K562 (cell line): ENCODE results near the gene LAPTM5. TPM values are rescaled to one million over a fixed set of nuclear protein-coding genes. Genes with fewer than 3 reads are reported as not detected.
A peak's percentile ranks its signal among the peaks of the same experiment; 100 is the strongest.

Source experiments
- ADNP ChIP-seq: fragments of 200-800 bp; sonication (Bioruptor generic); IDR thresholded peaks from 2 replicates; pipeline ENCODE4 v1.6.1; 2016; ENCODE audit warnings: missing genetic modification characterization, missing compliant biosample characterization
- MYC ChIP-seq, 2 experiments: fragments of 250-450 bp in 1 of 2; sonication (Bioruptor Pico) in 1 of 2; IDR thresholded peaks; 2 replicates each; pipeline versions ENCODE4 v1.5.1 to v1.6.1; 2012 to 2021; ENCODE audit warnings: low read depth in 2 of 2, borderline replicate concordance in 1 of 2, improper control_type of control experiment in 1 of 2, low read length in 1 of 2, mild to moderate bottlenecking in 1 of 2, moderate library complexity in 1 of 2
- NFE2L1 ChIP-seq: fragments of 450-650 bp; IDR thresholded peaks from 2 replicates; pipeline ENCODE4 v1.6.1; 2016; ENCODE audit warnings: missing genetic modification characterization, low read depth, mild to moderate bottlenecking, missing compliant biosample characterization, moderate library complexity, borderline replicate concordance
- NR4A1 ChIP-seq, 2 experiments: fragments of 250-450 bp in 1 of 2; fragments of 450-650 bp in 1 of 2; sonication (Bioruptor Pico) in 1 of 2; IDR thresholded peaks; 2 replicates each; pipeline versions ENCODE4 v1.4.0 to v1.6.1; 2016 to 2020; ENCODE audit warnings: mild to moderate bottlenecking in 2 of 2, missing compliant biosample characterization in 1 of 2, missing genetic modification characterization in 1 of 2, moderate library complexity in 1 of 2
- PCBP1 ChIP-seq: fragments of 200-400 bp; formaldehyde crosslinking; IDR thresholded peaks from 2 replicates; pipeline ENCODE4 v1.6.1; 2018; ENCODE audit warnings: mild to moderate bottlenecking, low read depth, low read length; ENCODE audit not compliant: poor library complexity, severe bottlenecking
- POLR3A ChIP-seq: IDR thresholded peaks from 2 replicates; pipeline ENCODE4 v1.6.1; 2011; ENCODE audit warnings: borderline replicate concordance, mild to moderate bottlenecking, moderate library complexity; ENCODE audit not compliant: insufficient read length, insufficient read depth; ENCODE audit errors: extremely low read depth
- SIN3A ChIP-seq, 2 experiments: fragments of 150-350 bp in 1 of 2; IDR thresholded peaks; 2 replicates each; pipeline ENCODE4 v1.6.1; 2011 to 2016; ENCODE audit warnings: borderline replicate concordance in 2 of 2, low read depth in 2 of 2, low read length in 2 of 2, mild to moderate bottlenecking in 2 of 2, moderate library complexity in 2 of 2; ENCODE audit not compliant: control insufficient read depth in 1 of 2
- TAL1 ChIP-seq: fragments of 450-650 bp; IDR thresholded peaks from 2 replicates; pipeline ENCODE4 v1.6.1; 2016; ENCODE audit warnings: mild to moderate bottlenecking
- polyA plus RNA-seq, 8 experiments: library from polyadenylated mRNA; depleted of rRNA in 4 of 8; stranded (reverse) in 5 of 8; unstranded in 3 of 8; fragments of >200 nt; fragmentation: Nextera tagmentation in 2 of 8; fragmentation: Illumina TruSeq in 1 of 8; extraction: Ambion mirVana in 2 of 8; extraction: Trizol in 1 of 8; gene quantifications; 2 replicates each; pipeline versions ENCODE4 v1.2.1 to v1.2.3, GENCODE V29; 2011 to 2014; ENCODE audit warnings: inconsistent platforms in 1 of 8, missing spikeins in 1 of 8
- total RNA-seq, 7 experiments: library from RNA; depleted of rRNA in 6 of 7; stranded (reverse); fragments of >200 nt in 6 of 7; fragmentation: Illumina TruSeq in 2 of 7; extraction: Trizol in 2 of 7; gene quantifications; 2 replicates each; pipeline versions ENCODE4 v1.2.1 to v1.2.3, GENCODE V29; 2011 to 2021; ENCODE audit warnings: low replicate concordance in 1 of 7
- TF ChIP-seq, protein P1 (sequence below), 2 experiments: fragments of 450-650 bp in 1 of 2; sonication (generic) in 1 of 2; formaldehyde crosslinking; conservative IDR thresholded peaks; 2 replicates each; pipeline versions ENCODE4 v1.4.0 to v1.8.1; 2020 to 2022; ENCODE audit warnings: mild to moderate bottlenecking in 1 of 2, missing genetic modification reagents in 1 of 2
- TF ChIP-seq, protein P2 (sequence below): sonication (generic); formaldehyde crosslinking; IDR thresholded peaks from 2 replicates; pipeline ENCODE4 v1.8.1; 2023; ENCODE audit warnings: missing genetic modification reagents, mild to moderate bottlenecking, borderline replicate concordance
- TF ChIP-seq, protein P3 (sequence below): sonication (generic); formaldehyde crosslinking; IDR thresholded peaks from 2 replicates; pipeline ENCODE4 v1.8.1; 2023; ENCODE audit warnings: mild to moderate bottlenecking, missing genetic modification reagents

LAPTM5 gene
- total and polyA plus RNA-seq, 9 of the 15 experiments (the other 6 are each of a cell fraction or from before 2014, with no cell fraction given) = 2.4 to 47.3 (median 20.3) TPM

DNA sequence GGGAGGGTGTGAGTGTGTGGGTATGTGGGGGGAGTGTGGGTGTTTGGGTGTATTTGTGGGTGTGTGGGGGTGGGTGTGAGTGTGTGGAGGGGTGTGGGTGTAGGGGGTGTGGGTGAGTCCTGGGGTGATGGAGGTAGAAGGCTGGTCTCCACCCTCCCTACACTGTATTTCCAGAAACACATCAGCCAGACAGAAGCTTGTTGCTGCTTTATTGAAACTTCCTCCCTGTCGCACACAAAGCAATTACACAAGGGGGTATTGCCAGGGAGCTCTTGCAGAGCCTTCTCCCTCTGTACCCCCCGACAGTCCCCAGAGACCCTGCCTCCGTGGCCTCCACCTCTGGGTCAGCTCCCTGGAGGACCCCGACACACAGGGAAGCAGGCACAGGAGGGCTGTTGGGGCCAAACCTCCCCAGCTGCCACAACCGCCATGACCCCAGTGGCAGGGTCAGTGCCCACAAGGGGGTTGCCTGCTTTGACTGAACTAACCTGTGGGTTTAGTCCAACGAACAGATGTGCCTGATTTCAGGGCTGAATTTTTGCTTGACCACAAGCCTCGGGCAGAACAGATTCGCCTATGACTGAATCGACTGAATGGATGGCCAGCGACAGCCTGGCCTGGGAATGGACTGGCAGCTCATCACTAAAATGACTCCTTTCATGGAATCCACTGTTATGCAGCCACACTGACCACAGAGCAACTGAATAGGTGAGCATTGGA is 25.1 kb downstream of the LAPTM5 start (continued):
- TF ChIP-seq, protein P1, sequence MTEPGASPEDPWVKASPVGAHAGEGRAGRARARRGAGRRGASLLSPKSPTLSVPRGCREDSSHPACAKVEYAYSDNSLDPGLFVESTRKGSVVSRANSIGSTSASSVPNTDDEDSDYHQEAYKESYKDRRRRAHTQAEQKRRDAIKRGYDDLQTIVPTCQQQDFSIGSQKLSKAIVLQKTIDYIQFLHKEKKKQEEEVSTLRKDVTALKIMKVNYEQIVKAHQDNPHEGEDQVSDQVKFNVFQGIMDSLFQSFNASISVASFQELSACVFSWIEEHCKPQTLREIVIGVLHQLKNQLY (CRISPR knock-in tag; conservative IDR thresholded peaks at IDR 0.05) = no peak
- TF ChIP-seq, protein P2, sequence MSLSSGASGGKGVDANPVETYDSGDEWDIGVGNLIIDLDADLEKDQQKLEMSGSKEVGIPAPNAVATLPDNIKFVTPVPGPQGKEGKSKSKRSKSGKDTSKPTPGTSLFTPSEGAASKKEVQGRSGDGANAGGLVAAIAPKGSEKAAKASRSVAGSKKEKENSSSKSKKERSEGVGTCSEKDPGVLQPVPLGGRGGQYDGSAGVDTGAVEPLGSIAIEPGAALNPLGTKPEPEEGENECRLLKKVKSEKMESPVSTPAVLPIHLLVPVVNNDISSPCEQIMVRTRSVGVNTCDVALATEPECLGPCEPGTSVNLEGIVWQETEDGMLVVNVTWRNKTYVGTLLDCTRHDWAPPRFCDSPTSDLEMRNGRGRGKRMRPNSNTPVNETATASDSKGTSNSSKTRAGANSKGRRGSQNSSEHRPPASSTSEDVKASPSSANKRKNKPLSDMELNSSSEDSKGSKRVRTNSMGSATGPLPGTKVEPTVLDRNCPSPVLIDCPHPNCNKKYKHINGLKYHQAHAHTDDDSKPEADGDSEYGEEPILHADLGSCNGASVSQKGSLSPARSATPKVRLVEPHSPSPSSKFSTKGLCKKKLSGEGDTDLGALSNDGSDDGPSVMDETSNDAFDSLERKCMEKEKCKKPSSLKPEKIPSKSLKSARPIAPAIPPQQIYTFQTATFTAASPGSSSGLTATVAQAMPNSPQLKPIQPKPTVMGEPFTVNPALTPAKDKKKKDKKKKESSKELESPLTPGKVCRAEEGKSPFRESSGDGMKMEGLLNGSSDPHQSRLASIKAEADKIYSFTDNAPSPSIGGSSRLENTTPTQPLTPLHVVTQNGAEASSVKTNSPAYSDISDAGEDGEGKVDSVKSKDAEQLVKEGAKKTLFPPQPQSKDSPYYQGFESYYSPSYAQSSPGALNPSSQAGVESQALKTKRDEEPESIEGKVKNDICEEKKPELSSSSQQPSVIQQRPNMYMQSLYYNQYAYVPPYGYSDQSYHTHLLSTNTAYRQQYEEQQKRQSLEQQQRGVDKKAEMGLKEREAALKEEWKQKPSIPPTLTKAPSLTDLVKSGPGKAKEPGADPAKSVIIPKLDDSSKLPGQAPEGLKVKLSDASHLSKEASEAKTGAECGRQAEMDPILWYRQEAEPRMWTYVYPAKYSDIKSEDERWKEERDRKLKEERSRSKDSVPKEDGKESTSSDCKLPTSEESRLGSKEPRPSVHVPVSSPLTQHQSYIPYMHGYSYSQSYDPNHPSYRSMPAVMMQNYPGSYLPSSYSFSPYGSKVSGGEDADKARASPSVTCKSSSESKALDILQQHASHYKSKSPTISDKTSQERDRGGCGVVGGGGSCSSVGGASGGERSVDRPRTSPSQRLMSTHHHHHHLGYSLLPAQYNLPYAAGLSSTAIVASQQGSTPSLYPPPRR = peak; percentile 85; the same call in 1 of the 2 replicates
- TF ChIP-seq NFE2L1 (no peak), ADNP (tag) (no peak), MYC (IDR thresholded peaks at IDR 0.05; ENCODE audit: low read depth, low read length) (no peak), MYC (CRISPR knock-in tag; IDR thresholded peaks at IDR 0.05; ENCODE audit: borderline replicate concordance, low read depth) (0 out of 2 replicates have a peak, but pooled peaks have one; percentile 46), POLR3A (no peak), TAL1 (no peak), SIN3A (IDR thresholded peaks at IDR 0.05; ENCODE audit: borderline replicate concordance in 2 of 2, control insufficient read depth in 1 of 2, low read depth in 2 of 2, low read length in 2 of 2) (no peak), PCBP1 (no peak), NR4A1 (CRISPR knock-in tag; IDR thresholded peaks at IDR 0.05) (0 out of 2 replicates have a peak, but pooled peaks have one; percentile 72), NR4A1 (tag; IDR thresholded peaks at IDR 0.05) (no peak)
- TF ChIP-seq, protein P3, sequence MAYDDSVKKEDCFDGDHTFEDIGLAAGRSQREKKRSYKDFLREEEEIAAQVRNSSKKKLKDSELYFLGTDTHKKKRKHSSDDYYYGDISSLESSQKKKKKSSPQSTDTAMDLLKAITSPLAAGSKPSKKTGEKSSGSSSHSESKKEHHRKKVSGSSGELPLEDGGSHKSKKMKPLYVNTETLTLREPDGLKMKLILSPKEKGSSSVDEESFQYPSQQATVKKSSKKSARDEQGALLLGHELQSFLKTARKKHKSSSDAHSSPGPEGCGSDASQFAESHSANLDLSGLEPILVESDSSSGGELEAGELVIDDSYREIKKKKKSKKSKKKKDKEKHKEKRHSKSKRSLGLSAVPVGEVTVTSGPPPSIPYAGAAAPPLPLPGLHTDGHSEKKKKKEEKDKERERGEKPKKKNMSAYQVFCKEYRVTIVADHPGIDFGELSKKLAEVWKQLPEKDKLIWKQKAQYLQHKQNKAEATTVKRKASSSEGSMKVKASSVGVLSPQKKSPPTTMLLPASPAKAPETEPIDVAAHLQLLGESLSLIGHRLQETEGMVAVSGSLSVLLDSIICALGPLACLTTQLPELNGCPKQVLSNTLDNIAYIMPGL (CRISPR knock-in tag) = no peak
